OCI-LY3 (cell line): ENCODE measurements around the gene TESMIN.

Experiments used
- H2AFZ ChIP-seq: fragments of 200-600, 300-600 bp; shearing (Covaris generic); 2 replicates; pipeline ENCODE4 v1.6.0; 2014; ENCODE audit warnings: antibody characterized with exemption, low read depth, low read length
- H3K27ac ChIP-seq: fragments of 200-600, 300-600 bp; sonication (generic); 2 replicates; pipeline ENCODE4 v1.5.1; 2014; ENCODE audit warnings: mild to moderate bottlenecking, low read length, moderate library complexity, mixed read lengths
- H3K27me3 ChIP-seq: fragments of 200-600, 300-600 bp; sonication (generic); 2 replicates; pipeline ENCODE4 v1.6.1; 2014; ENCODE audit warnings: low read depth, low read length, mixed read lengths
- H3K36me3 ChIP-seq: fragments of 200-600, 300-600 bp; sonication (generic); replicated peaks from 2 replicates; pipeline ENCODE3; 2014; ENCODE audit warnings: low read depth, low read length, mixed read lengths
- H3K4me1 ChIP-seq: fragments of 300-600, 200-600 bp; sonication (generic); 2 replicates; pipeline ENCODE4 v1.6.1; 2014; ENCODE audit warnings: low read length, mixed read lengths
- H3K4me2 ChIP-seq: fragments of 200-600, 300-600 bp; sonication (generic); 2 replicates; pipeline ENCODE4 v1.6.1; 2014; ENCODE audit warnings: low read length, mixed read lengths
- H3K4me3 ChIP-seq: fragments of 300-600, 200-600 bp; sonication (generic); 2 replicates; pipeline ENCODE4 v1.5.1; 2014; ENCODE audit warnings: antibody characterized with exemption, mild to moderate bottlenecking, low read length, moderate library complexity
- H3K79me2 ChIP-seq: fragments of 300-600, 200-600 bp; shearing (Covaris generic); 2 replicates; pipeline ENCODE4 v1.6.1; 2014; ENCODE audit warnings: mild to moderate bottlenecking, low read length, mixed read lengths
- H3K9ac ChIP-seq: fragments of 300-600, 200-600 bp; shearing (Covaris generic); 2 replicates; pipeline ENCODE4 v1.6.0; 2014; ENCODE audit warnings: mild to moderate bottlenecking, low read length, moderate library complexity
- H3K9me3 ChIP-seq: fragments of 200-600, 300-600 bp; shearing (Covaris generic); 2 replicates; pipeline ENCODE4 v1.6.1; 2014; ENCODE audit warnings: low read length, mixed read lengths; ENCODE audit not compliant: insufficient read depth
- H4K20me1 ChIP-seq: fragments of 200-600, 300-600 bp; sonication (generic); 2 replicates; pipeline ENCODE4 v1.6.1; 2016; ENCODE audit warnings: low read length, mixed read lengths; ENCODE audit not compliant: insufficient read depth
- CTCF ChIP-seq: fragments of 200-600, 300-600 bp; sonication (generic); IDR thresholded peaks from 2 replicates; pipeline ENCODE4 v1.5.1; 2014; ENCODE audit warnings: antibody characterized with exemption, low read length, low read depth
- EZH2phosphoT487 ChIP-seq: fragments of 200-600 bp; shearing (Covaris generic); IDR thresholded peaks from 2 replicates; pipeline ENCODE4 v1.6.1; 2018; ENCODE audit warnings: antibody characterized with exemption, mixed run types, low read depth

TESMIN gene

GRCh38 chr11:68735646-68736045, 15.7 kb downstream of the TESMIN start:
- Histone ChIP-seq H3K9ac (no peak overlapping the region), H3K36me3 (no peaks in the 10 kb centered on the region), H3K4me2 (no peak overlapping the region), H3K27ac (no peak overlapping the region), H3K9me3 (no peaks in the 10 kb centered on the region), H3K27me3 (peaks cover 12% of the 10 kb centered on the region; the same call in 1 of the 2 replicates), H3K79me2 (no peaks in the 10 kb centered on the region), H3K4me1 (no peaks in the 10 kb centered on the region), H3K4me3 (no peak overlapping the region), H4K20me1 (no peaks in the 10 kb centered on the region), H2AFZ (no peak overlapping the region)
- no peak for TF ChIP-seq EZH2phosphoT487
- no peak for TF ChIP-seq CTCF

- Histone ChIP-seq H3K27me3 (peaks cover 12% of the 10 kb centered on the region; the same call in 1 of the 2 replicates), H3K9ac (no peak overlapping the region), H4K20me1 (no peaks in the 10 kb centered on the region), H3K4me3 (no peak overlapping the region), H3K79me2 (no peaks in the 10 kb centered on the region), H3K9me3 (no peaks in the 10 kb centered on the region), H3K27ac (no peak overlapping the region), H3K4me1 (no peaks in the 10 kb centered on the region), H3K36me3 (no peaks in the 10 kb centered on the region), H3K4me2 (no peak overlapping the region), H2AFZ (no peak overlapping the region)
- TF ChIP-seq CTCF (no peak), EZH2phosphoT487 (no peak)
Observed at GRCh38 chr11:68735125-68735524, 16.2 kb downstream of the TESMIN start.

GRCh38 chr11:68734111-68734510, 17.2 kb downstream of the TESMIN start:
- TF ChIP-seq EZH2phosphoT487 = no peak
- no peak for TF ChIP-seq CTCF
- H3K9me3 ChIP-seq = no peaks in the 10 kb centered on the region
- H3K9ac ChIP-seq = no peak overlapping the region
- H3K79me2 ChIP-seq = no peaks in the 10 kb centered on the region
- no peak overlapping the region for H3K4me3 ChIP-seq
- no peaks in the 10 kb centered on the region for H3K4me1 ChIP-seq
- H2AFZ ChIP-seq = no peak overlapping the region
- H3K4me2 ChIP-seq = no peak overlapping the region
- peaks cover 16% of the 10 kb centered on the region; the same call in 1 of the 2 replicates for H3K27me3 ChIP-seq
- H4K20me1 ChIP-seq = no peaks in the 10 kb centered on the region
- no peaks in the 10 kb centered on the region for H3K36me3 ChIP-seq
- no peak overlapping the region for H3K27ac ChIP-seq

GRCh38 chr11:68727783-68728182, 23.5 kb downstream of the TESMIN start:
- Histone ChIP-seq H3K79me2 (no peaks in the 10 kb centered on the region), H3K9ac (no peak overlapping the region), H4K20me1 (no peaks in the 10 kb centered on the region), H2AFZ (no peak overlapping the region), H3K9me3 (no peaks in the 10 kb centered on the region), H3K4me2 (no peak overlapping the region), H3K4me3 (no peak overlapping the region), H3K4me1 (no peaks in the 10 kb centered on the region), H3K27me3 (peaks cover 51% of the 10 kb centered on the region), H3K36me3 (no peaks in the 10 kb centered on the region), H3K27ac (no peak overlapping the region)
- no peak for TF ChIP-seq CTCF
- no peak for TF ChIP-seq EZH2phosphoT487
